ENCODE data around the gene ANKRD55. TPM values are rescaled to one million over a fixed set of nuclear protein-coding genes. Genes with fewer than 3 reads are reported as not detected.

ANKRD55 gene
- total and polyA plus RNA-seq, 2 of the 8 experiments (the other 6 are each of a cell fraction or from before 2014, with no cell fraction given) = not detected

GRCh38 chr5:56088431-56088949 is 144.6 kb downstream of the ANKRD55 start:
- no peak overlapping the region for H3K14ac ChIP-seq (ENCODE audit: insufficient read length)
- 90% methylated on average over 4 of the region's 4 CpGs; no CpG with 5 or more reads in 1 of the 2 experiments for WGBS, 2 experiments (ENCODE audit: extremely low coverage in 1 of 2, insufficient coverage in 1 of 2, insufficient read length in 1 of 2, insufficient replicate concordance in 2 of 2, low coverage in 1 of 2, low lambda C conversion rate in 2 of 2, missing lambda C conversion rate in 1 of 2)
- H4K5ac ChIP-seq (ENCODE audit: insufficient read length, low read depth, low read length) = no peak overlapping the region
- no peak overlapping the region for H2BK20ac ChIP-seq (ENCODE audit: low read length)
- no peak overlapping the region for H4K8ac ChIP-seq (ENCODE audit: extremely low read depth, insufficient read depth, low read length)
- H2AK5ac ChIP-seq (ENCODE audit: low read depth, low read length) = no peak overlapping the region
- H3K36me3 ChIP-seq (ENCODE audit: control insufficient read depth in 2 of 4, insufficient read depth in 4 of 4, low read length in 3 of 4) = no peaks in the 10 kb centered on the region
- H3K23ac ChIP-seq (ENCODE audit: insufficient read length) = no peak overlapping the region
- CTCF ChIA-PET (ENCODE audit: partially characterized antibody) = no interaction called here
- no peak overlapping the region for H3K4ac ChIP-seq (replicated peaks; ENCODE audit: insufficient read length, low read depth, low read length)
- H2BK120ac ChIP-seq (replicated peaks; ENCODE audit: low read depth, low read length) = no peak overlapping the region
- H3K79me2 ChIP-seq (ENCODE audit: control insufficient read depth in 1 of 2, insufficient read depth in 2 of 2, low read length in 2 of 2) = no peaks in the 10 kb centered on the region
- H3K79me1 ChIP-seq (ENCODE audit: low read depth, low read length) = no peaks in the 10 kb centered on the region
- no peak overlapping the region for H2AFZ ChIP-seq (ENCODE audit: low read length)
- no peak overlapping the region for H3K4me2 ChIP-seq (ENCODE audit: insufficient read depth in 1 of 2, low read depth in 2 of 2, low read length in 2 of 2)
- H2BK12ac ChIP-seq (ENCODE audit: low read depth, low read length) = no peak overlapping the region
- FAIRE-seq (no peak), DNase-seq (ENCODE audit: low read depth in 1 of 2, low spot score in 2 of 2) (no peak)
- no peak overlapping the region for H2BK15ac ChIP-seq (ENCODE audit: low read length)
- no peak overlapping the region for H3K56ac ChIP-seq (replicated peaks; ENCODE audit: insufficient read length, low read depth, low read length)
- H2BK5ac ChIP-seq (ENCODE audit: low read depth, low read length) = no peak overlapping the region
- H3K9me3 ChIP-seq (ENCODE audit: insufficient read depth in 2 of 2, low read depth in 1 of 2, low read length in 1 of 2) = no peaks in the 10 kb centered on the region
- no peaks in the 10 kb centered on the region; the same call in 1 of the 2 replicates for H3K23me2 ChIP-seq (ENCODE audit: low read depth, low read length)
- POLR2A ChIA-PET (ENCODE audit: partially characterized antibody) = no interaction called here
- H4K20me1 ChIP-seq (replicated peaks in 1 of 2; ENCODE audit: control insufficient read depth in 1 of 2, insufficient read depth in 2 of 2, low read length in 2 of 2) = no peaks in the 10 kb centered on the region
- no peak overlapping the region for H3K18ac ChIP-seq (ENCODE audit: extremely low read depth, low read length)
- no peak overlapping the region for H3K9ac ChIP-seq (replicated peaks in 1 of 4; ENCODE audit: extremely low read depth in 1 of 4, low read depth in 3 of 4, low read length in 3 of 4)
- H3K27me3 ChIP-seq (replicated peaks in 1 of 4; ENCODE audit: control insufficient read depth in 3 of 4, extremely low read depth in 1 of 4, insufficient read depth in 3 of 4, low read length in 3 of 4) = no peaks in the 10 kb centered on the region
- peaks cover 0 to 3% (median 0%) of the 10 kb centered on the region in 4 experiments; a peak in 2 of 7 replicates for H3K4me1 ChIP-seq (replicated peaks in 1 of 4; ENCODE audit: control insufficient read depth in 3 of 4, insufficient read depth in 4 of 4, low read length in 3 of 4)
- H3K27ac ChIP-seq (ENCODE audit: low read depth, low read length) = no peak overlapping the region
- H4K91ac ChIP-seq (replicated peaks; ENCODE audit: insufficient read length, low read length) = no peak overlapping the region
- no peak overlapping the region for H3K4me3 ChIP-seq (ENCODE audit: extremely low read depth in 1 of 4, insufficient read depth in 2 of 4, low read depth in 3 of 4, low read length in 4 of 4)
- TF ChIP-seq BACH1 (IDR thresholded peaks at IDR 0.05; ENCODE audit: low read length) (no peak), TBP (IDR thresholded peaks at IDR 0.05; ENCODE audit: low read depth, low read length) (no peak), EP300 (IDR thresholded peaks at IDR 0.05; ENCODE audit: borderline replicate concordance in 1 of 2, low read depth in 2 of 2, low read length in 2 of 2) (no peak), CTBP2 (IDR thresholded peaks at IDR 0.05; ENCODE audit: borderline replicate concordance, insufficient read depth, insufficient read length, low read length) (no peak), USF2 (IDR thresholded peaks at IDR 0.05; ENCODE audit: low read length) (no peak), SP1 (IDR thresholded peaks at IDR 0.05; ENCODE audit: low read depth, low read length) (no peak), RAD21 (IDR thresholded peaks at IDR 0.05 in 1 of 2, conservative IDR thresholded peaks at IDR 0.05 in 1 of 2; ENCODE audit: low read depth in 2 of 2, low read length in 2 of 2) (no peak), MAX (IDR thresholded peaks at IDR 0.05) (no peak), GTF2F1 (IDR thresholded peaks at IDR 0.05; ENCODE audit: borderline replicate concordance, low read depth, low read length) (no peak)
